GM21786 (cell line): Measurements from ENCODE around the gene NKPD1.

ENCODE experiments used
- ATAC-seq: cut with Tn5 transposase; IDR thresholded peaks from one replicate; pipeline ENCODE4 v1.9.1; 2021; ENCODE audit not compliant: unreplicated experiment

The NKPD1 gene

GRCh38 chr19:45141203-45141900, 19.4 kb downstream of the NKPD1 start:
- no peak for ATAC-seq

- ATAC-seq = no peak
Observed at GRCh38 chr19:45140533-45140932, 20.2 kb downstream of the NKPD1 start.

DNA sequence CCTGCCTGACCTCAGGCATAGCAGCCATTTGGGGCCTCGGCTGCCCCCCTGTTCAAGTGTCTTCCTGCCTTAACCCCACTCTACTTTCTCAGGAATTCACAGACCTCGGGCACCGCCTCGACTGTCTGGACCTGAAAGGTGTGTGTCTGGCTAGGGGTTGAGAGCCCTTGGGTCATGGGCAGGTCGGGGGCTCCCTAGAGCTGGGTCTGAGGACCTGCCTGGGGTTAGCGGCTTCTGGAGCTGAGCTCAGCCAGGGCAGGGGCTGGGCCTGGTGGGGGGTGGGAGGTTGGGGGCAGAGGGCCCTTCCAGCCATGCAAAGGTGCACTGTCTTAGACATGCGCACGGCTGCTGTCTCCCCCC, 20.7 kb downstream of the NKPD1 start:
- no peak for ATAC-seq

- no peak for ATAC-seq
Observed at GRCh38 chr19:45139286-45140143, 21.3 kb downstream of the NKPD1 start.

GRCh38 chr19:45138303-45138751, 22.5 kb downstream of the NKPD1 start:
- ATAC-seq = no peak

DNA sequence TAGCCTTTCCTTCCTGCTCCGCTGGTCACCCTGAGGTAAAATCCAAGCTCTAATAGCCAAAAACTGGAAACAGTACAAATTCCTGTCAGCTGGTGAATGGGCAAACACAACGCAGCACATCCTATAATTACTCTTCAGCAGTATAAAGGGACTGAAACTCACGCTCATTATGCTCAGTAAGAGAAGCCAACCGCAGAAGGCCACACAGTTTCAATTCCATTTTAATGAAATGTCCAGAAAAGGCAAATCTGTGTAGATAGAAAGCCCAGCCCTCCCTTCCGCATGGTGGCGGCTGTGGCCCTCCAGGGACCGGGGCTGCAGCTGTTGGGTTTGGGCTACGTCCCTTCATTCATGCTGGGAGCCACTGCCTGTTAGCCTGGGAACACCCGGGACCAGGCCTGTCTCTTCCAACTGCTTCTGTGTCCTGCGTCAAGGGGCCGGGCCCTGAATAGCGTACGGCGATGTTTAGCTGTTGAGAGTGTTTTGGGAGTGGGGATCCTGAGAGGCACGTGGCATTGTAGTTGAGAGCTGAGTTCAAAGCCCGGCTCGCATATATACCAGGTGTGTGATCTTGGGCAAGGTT, 23.5 kb downstream of the NKPD1 start:
- peak; percentile 87 for ATAC-seq

GRCh38 chr19:45136507-45137178, 24.1 kb downstream of the NKPD1 start:
- no peak for ATAC-seq

GRCh38 chr19:45135176-45135885, 25.5 kb downstream of the NKPD1 start:
- ATAC-seq = no peak

DNA sequence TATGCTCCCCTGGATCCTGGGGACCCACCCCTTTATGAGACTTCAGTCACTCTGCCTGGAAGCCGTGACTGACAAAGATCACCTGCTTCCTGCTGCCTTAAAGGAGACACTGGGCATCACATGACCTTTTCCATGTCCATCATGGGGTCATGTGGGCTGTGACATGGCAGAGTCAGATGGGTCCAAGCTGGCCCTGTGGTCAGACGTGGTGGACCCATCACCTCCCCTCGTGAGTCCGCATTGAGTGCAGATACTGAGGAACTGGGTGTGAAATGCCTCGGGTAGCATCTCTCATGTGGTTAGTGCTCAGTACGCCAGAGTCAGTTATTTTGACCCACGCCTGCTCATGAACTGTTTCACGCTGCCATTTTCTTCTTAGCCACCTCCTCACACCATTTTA, 27.1 kb downstream of the NKPD1 start:
- ATAC-seq = no peak

DNA sequence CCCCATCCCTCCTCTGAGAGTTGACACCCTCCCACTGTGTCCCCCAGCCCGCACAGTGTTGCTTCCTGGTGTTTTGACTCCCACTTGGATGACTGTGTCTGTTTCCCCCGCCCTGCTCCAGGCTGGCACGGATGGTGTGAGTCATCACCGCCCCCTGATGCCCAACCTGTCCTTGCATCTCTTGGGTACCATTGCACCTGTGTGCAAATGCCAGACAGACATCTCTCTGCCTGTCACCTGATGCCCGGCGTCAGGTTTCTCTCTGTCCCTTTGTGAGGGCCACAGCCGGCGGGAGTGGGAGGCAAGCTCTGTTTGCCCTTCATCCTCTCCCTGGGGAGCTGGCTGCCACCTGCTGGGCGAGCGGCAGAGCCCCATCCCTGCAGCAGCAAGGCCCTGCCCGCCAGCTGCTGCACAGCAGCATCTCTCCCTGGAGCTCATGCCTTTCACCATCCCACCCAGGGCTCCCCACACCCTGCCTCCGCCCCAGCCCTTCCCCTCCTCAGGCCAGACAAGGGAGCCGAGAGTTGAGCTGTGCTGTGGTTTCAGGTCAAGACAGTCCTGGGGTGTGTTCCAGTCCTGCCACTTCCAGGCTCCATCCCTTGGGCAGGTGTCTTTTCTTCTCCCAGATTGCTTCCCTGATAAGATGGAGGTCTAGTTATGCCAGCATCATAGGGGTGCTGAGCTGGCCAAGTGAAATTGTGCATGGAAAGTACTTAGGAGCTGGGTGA, 29.7 kb downstream of the NKPD1 start:
- ATAC-seq = no peak

- no peak for ATAC-seq
Observed at GRCh38 chr19:45130236-45130635, 30.5 kb downstream of the NKPD1 start.

- no peak for ATAC-seq
Observed at GRCh38 chr19:45128806-45129205, 32.0 kb downstream of the NKPD1 start.

DNA sequence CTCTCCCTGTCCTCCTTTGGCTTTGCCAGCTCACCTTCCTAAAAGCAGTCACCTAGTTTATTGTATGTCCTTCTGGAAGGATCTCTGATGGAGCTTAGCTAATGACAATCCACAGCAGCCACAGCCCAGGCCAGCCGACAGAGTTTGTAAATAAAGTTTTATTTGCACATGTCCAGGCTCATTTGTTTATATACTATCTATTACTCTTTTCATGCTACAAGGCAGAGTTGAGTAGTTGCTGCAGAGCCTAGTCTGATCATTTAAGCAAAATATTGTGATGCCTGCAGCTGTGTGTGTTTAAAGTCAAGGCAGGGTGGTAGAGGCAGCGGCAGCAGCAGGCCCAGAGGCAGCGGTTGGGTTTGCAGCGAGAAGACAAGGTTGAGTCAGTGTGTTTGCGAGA, 32.6 kb downstream of the NKPD1 start:
- no peak for ATAC-seq

- ATAC-seq = no peak
Observed at GRCh38 chr19:45126654-45127053, 34.1 kb downstream of the NKPD1 start.

DNA sequence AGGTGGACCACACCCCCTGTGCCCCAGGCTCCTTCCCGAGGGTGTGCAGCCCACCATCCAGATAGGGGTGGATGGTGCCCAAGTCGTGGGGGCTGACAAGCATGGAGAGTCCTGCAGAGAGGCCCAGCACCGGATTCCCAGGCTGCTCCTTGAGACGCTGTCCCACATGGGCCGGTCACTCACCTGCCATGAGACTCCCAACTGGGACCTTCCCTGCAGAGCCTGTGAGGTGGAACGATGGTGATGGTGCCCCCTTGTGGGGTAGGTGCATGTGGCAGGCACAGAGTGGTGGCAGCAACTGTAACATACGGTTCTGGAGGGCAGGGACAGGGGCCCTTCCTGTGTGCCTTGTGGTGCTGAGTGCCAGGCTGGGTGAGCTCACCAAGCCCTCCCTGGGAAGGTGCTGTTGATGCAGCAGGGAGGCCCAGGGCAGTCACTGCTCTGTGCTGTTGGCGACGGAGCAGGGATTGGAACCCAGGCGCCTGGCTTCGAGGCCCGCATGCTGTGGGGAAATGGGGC, 34.7 kb downstream of the NKPD1 start:
- ATAC-seq = no peak

DNA sequence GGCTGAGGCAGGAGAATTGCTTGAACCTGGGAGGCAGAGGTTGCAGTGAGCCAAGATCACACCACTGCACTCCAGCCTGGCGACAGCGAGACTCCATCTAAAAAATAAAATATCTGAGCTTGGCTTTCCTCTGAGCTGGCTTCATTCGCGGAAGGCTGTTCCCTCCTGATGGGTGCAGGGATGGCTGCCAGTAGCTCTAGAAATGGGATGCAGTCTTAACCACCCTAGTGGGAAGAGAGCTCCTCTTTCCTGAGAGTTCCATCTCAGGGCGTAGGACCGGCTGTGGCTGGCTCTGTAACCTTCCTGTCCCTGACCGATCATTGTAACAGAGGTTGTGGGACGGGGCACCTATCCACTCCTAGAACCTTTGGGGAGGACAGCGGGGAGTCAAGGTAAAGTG, 35.4 kb downstream of the NKPD1 start:
- no peak for ATAC-seq

GRCh38 chr19:45124021-45124420, 36.8 kb downstream of the NKPD1 start:
- no peak for ATAC-seq

- no peak for ATAC-seq
Observed at GRCh38 chr19:45123440-45123850, 37.3 kb downstream of the NKPD1 start.

DNA sequence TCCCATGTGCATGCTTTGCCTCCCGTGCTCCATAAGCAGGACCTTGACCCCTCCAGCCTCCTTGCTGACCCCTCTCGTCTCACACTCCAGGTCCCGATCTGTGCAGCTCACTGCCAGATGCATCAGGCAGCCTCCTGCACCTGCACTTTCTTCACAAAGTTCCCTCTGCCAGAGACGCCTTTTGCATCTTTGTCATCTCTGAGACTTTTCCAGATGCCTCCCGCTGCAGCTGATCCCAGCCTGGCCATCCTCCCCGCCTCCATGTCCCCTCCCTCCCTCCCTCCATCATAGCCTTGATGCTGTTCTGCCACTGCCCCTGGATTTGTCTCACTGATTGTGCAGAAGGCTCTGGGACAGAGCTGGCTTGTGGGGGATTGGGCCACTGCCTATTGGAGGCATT, 38.0 kb downstream of the NKPD1 start:
- no peak for ATAC-seq

DNA sequence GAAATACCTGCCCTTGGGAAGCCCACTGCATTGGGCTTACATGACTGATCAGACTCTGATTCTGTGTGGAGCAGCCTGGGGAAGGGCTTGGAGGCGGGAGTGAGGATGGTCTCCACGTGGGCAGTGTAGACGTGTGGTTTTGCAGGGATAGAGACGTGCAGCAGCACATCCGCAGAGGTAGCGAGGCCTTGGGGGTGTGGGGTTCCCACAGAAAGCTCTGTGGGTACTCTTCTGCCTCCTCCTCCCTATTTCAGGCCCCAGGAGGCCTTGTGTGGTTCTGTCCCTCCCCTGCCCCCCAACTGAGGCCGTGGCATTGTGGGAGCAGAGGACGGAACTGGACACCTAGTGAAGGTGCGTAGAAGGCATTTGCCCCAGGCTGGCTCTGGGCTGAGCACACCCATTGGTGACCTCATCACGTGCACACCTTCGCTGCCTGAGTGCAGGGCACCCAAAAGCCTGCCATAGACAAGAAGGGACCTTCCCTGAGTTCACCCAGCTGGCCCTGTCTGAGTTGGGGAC, 38.9 kb downstream of the NKPD1 start:
- no peak for ATAC-seq
